Neural progenitor cell (in vitro differentiated cells): ENCODE data around the gene TMPRSS9.

Source experiments
- EZH2 ChIP-seq: fragments of 200-600 bp; sonication (generic); IDR thresholded peaks from 2 replicates; pipeline ENCODE4 v1.6.1; 2017; ENCODE audit warnings: antibody characterized with exemption, mild to moderate bottlenecking, moderate library complexity
- EZH2phosphoT487 ChIP-seq: fragments of 200-600 bp; sonication (generic); IDR thresholded peaks from 2 replicates; pipeline ENCODE4 v1.6.1; 2017; ENCODE audit warnings: antibody characterized with exemption
- TF ChIP-seq, protein P1 (sequence below): fragments of 200-600 bp; sonication (generic); IDR thresholded peaks from 2 replicates; pipeline ENCODE4 v1.5.1; 2017; ENCODE audit warnings: antibody characterized with exemption, mild to moderate bottlenecking

DNA sequence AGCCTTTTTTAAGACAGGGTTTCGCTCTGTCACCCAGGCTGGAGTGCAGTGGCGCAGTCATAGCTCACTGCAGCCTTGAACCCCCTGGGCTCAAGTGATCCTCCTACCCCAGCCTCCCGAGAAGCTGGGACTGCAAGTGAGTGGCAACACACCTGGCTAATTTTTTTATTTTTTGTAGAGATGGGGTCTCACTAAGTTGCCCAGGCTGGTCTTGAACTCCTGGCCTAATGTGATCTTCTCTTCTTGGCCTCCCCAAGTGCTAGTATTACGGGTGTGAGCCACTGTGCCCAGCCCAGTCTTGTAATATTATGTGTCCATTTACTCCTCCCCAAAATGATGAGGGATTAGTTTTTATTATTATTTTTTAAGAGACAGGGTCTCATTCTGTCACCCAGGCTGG, 49.0 kb upstream of the TMPRSS9 start:
- TF ChIP-seq, protein P1, sequence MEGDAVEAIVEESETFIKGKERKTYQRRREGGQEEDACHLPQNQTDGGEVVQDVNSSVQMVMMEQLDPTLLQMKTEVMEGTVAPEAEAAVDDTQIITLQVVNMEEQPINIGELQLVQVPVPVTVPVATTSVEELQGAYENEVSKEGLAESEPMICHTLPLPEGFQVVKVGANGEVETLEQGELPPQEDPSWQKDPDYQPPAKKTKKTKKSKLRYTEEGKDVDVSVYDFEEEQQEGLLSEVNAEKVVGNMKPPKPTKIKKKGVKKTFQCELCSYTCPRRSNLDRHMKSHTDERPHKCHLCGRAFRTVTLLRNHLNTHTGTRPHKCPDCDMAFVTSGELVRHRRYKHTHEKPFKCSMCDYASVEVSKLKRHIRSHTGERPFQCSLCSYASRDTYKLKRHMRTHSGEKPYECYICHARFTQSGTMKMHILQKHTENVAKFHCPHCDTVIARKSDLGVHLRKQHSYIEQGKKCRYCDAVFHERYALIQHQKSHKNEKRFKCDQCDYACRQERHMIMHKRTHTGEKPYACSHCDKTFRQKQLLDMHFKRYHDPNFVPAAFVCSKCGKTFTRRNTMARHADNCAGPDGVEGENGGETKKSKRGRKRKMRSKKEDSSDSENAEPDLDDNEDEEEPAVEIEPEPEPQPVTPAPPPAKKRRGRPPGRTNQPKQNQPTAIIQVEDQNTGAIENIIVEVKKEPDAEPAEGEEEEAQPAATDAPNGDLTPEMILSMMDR, result no peak
- TF ChIP-seq EZH2phosphoT487, result no peak
- no peak for TF ChIP-seq EZH2
